Pancreas (tissue), 10 donors: ENCODE data around the gene GUCY1A2. TPM values are rescaled to one million over a fixed set of nuclear protein-coding genes. Genes with fewer than 3 reads are reported as not detected.

Source experiments
- ATAC-seq, 4 donors: fragments of 200-7000 bp; cut with Tn5 transposase; one replicate each; pipeline versions ENCODE4 v1.8.0 to v1.9.1; 2020; ENCODE audit warnings: mild to moderate bottlenecking in 4 of 4, moderate library complexity in 4 of 4
- DNase-seq, 6 donors: peaks; one replicate each; pipeline ENCODE4 v3.0.0-alpha.2; 2020
- FAIRE-seq: peaks from 2 replicates; lab custom pipeline; 2012; peaks lifted over from hg19 to GRCh38; lab: Jason Lieb, UNC
- H3K27ac ChIP-seq, 4 donors: fragments of 200-600 bp; sonication (generic); 1 replicate in 3 of 4; 2 replicates in 1 of 4; pipeline versions ENCODE4 v1.5.0 to v1.8.0; 2020
- H3K27me3 ChIP-seq, 4 donors: fragments of 200-600 bp; one replicate each; pipeline ENCODE4 v1.8.0; 2021
- H3K36me3 ChIP-seq, 3 donors: fragments of 200-600 bp; sonication (generic) in 1 of 3; one replicate each; pipeline versions ENCODE4 v1.5.0 to v1.8.0; 2020 to 2021
- H3K4me1 ChIP-seq, 3 donors: fragments of 200-600 bp; one replicate each; pipeline ENCODE4 v1.8.0; 2021
- H3K4me3 ChIP-seq, 4 donors: fragments of 200-600 bp; sonication (generic) in 2 of 4; one replicate each; pipeline versions ENCODE4 v1.5.0 to v1.8.0; 2020 to 2021
- H3K9me3 ChIP-seq, 4 donors: fragments of 200-600 bp; one replicate each; pipeline ENCODE4 v1.8.0; 2021
- WGBS, 2 donors: extraction: QIAGEN DNeasy Blood & Tissue Kit; methylation state at CpG; one replicate each; pipeline ENCODE4 v1.1.7; 2013; 5-methylcytosine and 5-hydroxymethylcytosine counted together
- intact Hi-C, 3 donors: fragments of 100-400 bp; cut with DNase I; formaldehyde crosslinking; loops; one replicate each; pipeline versions ENCODE4 v1.11.1 to v1.14.2; 2022
- polyA plus RNA-seq, 2 donors: library from polyadenylated mRNA; stranded (reverse); fragments of 200-250 nt; gene quantifications; one replicate each; pipeline ENCODE4 v1.2.3, GENCODE V29; 2013
- total RNA-seq, 6 donors: library from RNA; stranded (reverse); fragmentation: NEBNext Ultra II Directional in 4 of 6; extraction: Animal tissue kit (Norgen Biotek cat#: 25700) in 4 of 6; gene quantifications; one replicate each; pipeline versions ENCODE4 v1.2.1 to v1.2.4, GENCODE V29; 2021 to 2023
- TF ChIP-seq, protein P1 (sequence below), 4 donors: fragments of 200-600 bp; sonication (generic) in 3 of 4; IDR thresholded peaks; one replicate each; pipeline versions ENCODE4 v1.5.0 to v1.8.0; 2021; ENCODE audit warnings: antibody characterized with exemption in 4 of 4
- donor health status: healthy with polysubstance abuse.
- donor health status: DM: no; HTN: no; CAD: no; lungs with moderate emphysema.
- donor health status: DM: no; HTN: no; CAD: no.
- donor health status: control.
- donor health status: control.
- donor health status: Bipolar disorder and iron deficiency.
- donor health status: DM: yes; HTN: yes; CAD: no.
- donor health status: DM: no; HTN: no; CAD: no.
- donor health status: DM: no; HTN: no; CAD: no.
- donor health status: DM: yes; HTN: yes; CAD: no.

GUCY1A2 gene
- total and polyA plus RNA-seq, 8 donors: 1.1 to 14.5 (median 7.9) TPM

DNA sequence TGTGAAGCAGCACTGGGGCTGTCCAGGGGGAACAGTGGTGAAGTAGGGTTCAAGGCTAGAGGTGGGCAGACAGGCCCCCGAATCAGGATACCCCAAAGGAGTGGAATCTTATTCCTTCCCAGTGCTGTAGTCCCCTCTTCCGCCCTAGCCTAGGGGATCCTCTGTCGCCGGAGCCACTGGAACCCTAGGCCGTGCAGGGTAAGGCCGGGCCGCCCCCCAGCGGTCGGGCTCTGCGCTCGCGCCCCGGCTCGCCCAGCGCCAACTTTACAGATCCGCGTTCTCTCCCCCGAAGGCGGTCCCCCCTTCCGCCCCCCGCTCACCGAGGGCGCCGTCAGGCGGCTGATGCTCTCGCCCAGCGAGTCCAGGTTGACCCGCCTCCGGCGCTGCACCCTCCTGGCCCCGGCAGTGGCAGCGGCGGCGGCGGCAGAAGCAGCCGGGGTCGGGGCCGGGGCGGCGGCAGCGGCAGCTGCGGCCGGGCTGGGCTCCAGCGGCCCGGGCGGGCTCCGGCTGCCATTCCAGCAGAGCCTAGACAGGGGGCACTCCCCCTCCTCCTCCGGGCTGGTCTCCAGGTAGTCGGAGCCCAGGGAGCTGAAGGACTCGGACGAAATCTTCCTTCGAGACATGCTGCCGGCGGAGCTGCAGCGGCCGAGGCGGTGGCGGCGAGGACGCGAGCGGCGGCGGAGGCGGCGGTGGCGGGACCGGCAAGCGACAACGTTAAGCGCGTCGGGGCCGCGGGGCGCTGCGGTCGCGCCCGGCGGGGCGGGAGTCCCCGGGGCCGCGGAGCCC is 650 bp downstream of the GUCY1A2 start:
- TF ChIP-seq, protein P1, sequence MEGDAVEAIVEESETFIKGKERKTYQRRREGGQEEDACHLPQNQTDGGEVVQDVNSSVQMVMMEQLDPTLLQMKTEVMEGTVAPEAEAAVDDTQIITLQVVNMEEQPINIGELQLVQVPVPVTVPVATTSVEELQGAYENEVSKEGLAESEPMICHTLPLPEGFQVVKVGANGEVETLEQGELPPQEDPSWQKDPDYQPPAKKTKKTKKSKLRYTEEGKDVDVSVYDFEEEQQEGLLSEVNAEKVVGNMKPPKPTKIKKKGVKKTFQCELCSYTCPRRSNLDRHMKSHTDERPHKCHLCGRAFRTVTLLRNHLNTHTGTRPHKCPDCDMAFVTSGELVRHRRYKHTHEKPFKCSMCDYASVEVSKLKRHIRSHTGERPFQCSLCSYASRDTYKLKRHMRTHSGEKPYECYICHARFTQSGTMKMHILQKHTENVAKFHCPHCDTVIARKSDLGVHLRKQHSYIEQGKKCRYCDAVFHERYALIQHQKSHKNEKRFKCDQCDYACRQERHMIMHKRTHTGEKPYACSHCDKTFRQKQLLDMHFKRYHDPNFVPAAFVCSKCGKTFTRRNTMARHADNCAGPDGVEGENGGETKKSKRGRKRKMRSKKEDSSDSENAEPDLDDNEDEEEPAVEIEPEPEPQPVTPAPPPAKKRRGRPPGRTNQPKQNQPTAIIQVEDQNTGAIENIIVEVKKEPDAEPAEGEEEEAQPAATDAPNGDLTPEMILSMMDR (IDR thresholded peaks at IDR 0.05): peak; percentile 12 to 49 (median 20)
- 1% methylated on average over 22 to 85 of the region's 85 CpGs for WGBS, 2 donors
- Histone ChIP-seq H3K9me3 (no peaks in the 10 kb centered on the region), H3K4me3 (peak overlapping the region; percentile 12 to 54 (median 33)), H3K36me3 (no peaks in the 10 kb centered on the region), H3K27ac (peak overlapping the region in 2 of 4 donors; percentile 58 to 64), H3K27me3 (peaks cover 0 to 8% (median 3%) of the 10 kb centered on the region in 4 donors), H3K4me1 (peaks cover 0 to 3% (median 0%) of the 10 kb centered on the region in 3 donors)
- DNase-seq: peak; percentile 37 to 81 (median 58)
- intact Hi-C loops: no loop called here
- ATAC-seq: peak; percentile 70 to 84 (median 76)
- FAIRE-seq: no peak

DNA sequence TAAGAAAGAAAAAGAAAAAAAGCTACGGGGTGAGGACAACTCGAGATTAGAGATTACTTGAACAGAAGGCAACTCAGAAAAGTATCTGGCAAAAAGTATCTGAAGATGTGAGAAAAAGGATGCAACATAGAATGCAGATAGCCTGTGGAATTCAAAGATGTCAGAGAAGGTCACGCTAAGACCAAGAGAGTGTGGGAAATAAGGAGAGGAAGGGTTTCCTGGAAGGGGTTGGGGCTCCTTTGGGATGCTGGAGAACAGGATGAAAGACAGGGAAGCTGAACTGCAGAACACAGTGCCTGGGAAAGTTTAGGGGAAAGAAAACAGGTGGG is 1.2 kb downstream of the GUCY1A2 start:
- DNase-seq (no peak), ATAC-seq (peak in 1 of 4 donors; percentile 4), FAIRE-seq (no peak)
- Histone ChIP-seq H3K4me1 (peaks cover 0 to 3% (median 0%) of the 10 kb centered on the region in 3 donors), H3K27me3 (peaks cover 0 to 8% (median 3%) of the 10 kb centered on the region in 4 donors), H3K9me3 (no peaks in the 10 kb centered on the region), H3K27ac (peak overlapping the region in 2 of 4 donors; percentile 58 to 64), H3K36me3 (no peaks in the 10 kb centered on the region), H3K4me3 (peak overlapping the region; percentile 12 to 54 (median 33))
- TF ChIP-seq, protein P1 (IDR thresholded peaks at IDR 0.05): no peak
- intact Hi-C loops: no loop called here
- 43 to 46% methylated on average over 3 of the region's 3 CpGs for WGBS, 2 donors

DNA sequence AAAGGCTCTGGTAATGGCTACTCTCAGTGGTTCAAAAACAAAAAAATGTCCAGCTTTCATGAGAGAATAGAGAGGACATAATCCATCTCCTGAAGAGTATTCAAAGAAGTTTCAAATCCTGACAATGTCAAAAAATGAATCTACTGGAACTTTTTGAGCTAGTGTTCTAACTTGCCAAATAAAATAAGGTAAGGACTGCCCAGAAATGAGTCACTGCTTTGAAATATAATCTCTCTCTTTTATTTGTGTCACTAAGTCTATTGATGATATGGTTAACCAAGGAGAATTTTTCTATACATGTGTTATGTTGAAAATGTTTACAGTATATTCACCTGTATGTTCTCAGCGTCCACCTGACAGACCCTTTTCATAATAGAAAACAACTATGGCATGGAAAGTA is 3.4 kb downstream of the GUCY1A2 start:
- FAIRE-seq (no peak), ATAC-seq (no peak), DNase-seq (no peak)
- Histone ChIP-seq H3K9me3 (no peaks in the 10 kb centered on the region), H3K36me3 (no peaks in the 10 kb centered on the region), H3K4me1 (peaks cover 0 to 3% (median 0%) of the 10 kb centered on the region in 3 donors), H3K27ac (no peak overlapping the region), H3K4me3 (no peak overlapping the region), H3K27me3 (peaks cover 0 to 6% (median 2%) of the 10 kb centered on the region in 4 donors)
- intact Hi-C loops: no loop called here
- TF ChIP-seq, protein P1 (IDR thresholded peaks at IDR 0.05): no peak
- WGBS, 2 donors: 46 to 74% methylated on average over 1 of the region's 1 CpG

DNA sequence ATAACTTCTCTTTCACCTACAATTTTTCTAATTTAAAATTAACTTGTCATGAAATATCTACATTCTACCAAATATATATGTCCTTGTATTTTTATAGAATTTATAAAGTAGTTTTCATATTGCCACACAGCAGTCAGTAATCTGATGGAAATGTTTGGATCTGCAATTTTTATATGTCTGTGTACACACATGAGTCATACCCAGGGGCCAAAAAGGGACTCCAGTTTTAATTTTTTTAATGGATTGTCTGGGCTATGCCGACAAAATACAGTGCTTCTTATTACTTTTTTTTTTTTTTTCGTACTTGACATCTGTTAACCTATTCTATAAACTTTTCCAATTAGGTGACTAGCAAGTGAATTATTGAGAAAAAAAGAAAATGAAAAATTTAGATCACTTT is 6.3 kb downstream of the GUCY1A2 start:
- intact Hi-C loops: no loop called here
- FAIRE-seq (no peak), ATAC-seq (no peak), DNase-seq (no peak)
- no peak overlapping the region for H3K4me3 ChIP-seq
- H3K27ac ChIP-seq: no peak overlapping the region
- H3K4me1 ChIP-seq: no peaks in the 10 kb centered on the region
- TF ChIP-seq, protein P1 (IDR thresholded peaks at IDR 0.05): no peak
- 43 to 58% methylated on average over 2 of the region's 2 CpGs for WGBS, 2 donors
- H3K36me3 ChIP-seq: no peaks in the 10 kb centered on the region
- H3K9me3 ChIP-seq: no peaks in the 10 kb centered on the region
- H3K27me3 ChIP-seq: peaks cover 0 to 6% (median 0%) of the 10 kb centered on the region in 4 donors

DNA sequence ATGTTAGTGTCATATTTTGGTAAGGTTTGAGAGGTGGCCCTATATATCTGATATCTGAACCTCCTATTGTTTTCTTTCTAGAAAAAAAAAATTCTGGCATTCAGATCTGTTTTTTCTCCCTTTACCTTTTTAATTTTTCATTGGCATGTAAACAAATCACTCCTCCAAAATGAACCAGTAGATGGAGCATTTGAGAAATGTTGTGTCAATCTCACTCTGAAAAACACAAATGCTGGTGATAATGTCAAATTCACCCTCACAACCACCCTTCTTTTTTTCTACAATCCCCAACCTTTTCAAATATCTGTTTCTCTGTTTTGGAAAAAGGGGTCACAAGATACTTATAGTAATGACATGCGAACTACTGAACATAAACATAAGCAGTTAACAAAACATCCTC is 9.1 kb downstream of the GUCY1A2 start:
- DNase-seq (no peak), ATAC-seq (no peak), FAIRE-seq (no peak)
- TF ChIP-seq, protein P1 (IDR thresholded peaks at IDR 0.05): no peak
- intact Hi-C loops: no loop called here
- Histone ChIP-seq H3K27ac (no peak overlapping the region), H3K36me3 (no peaks in the 10 kb centered on the region), H3K27me3 (peaks cover 0 to 6% (median 0%) of the 10 kb centered on the region in 4 donors), H3K4me1 (no peaks in the 10 kb centered on the region), H3K9me3 (no peaks in the 10 kb centered on the region), H3K4me3 (no peak overlapping the region)
- 76 to 86% methylated on average over 1 of the region's 1 CpG for WGBS, 2 donors
